Muscle layer of duodenum (tissue), 2 donors: ENCODE data around the gene MACROD1.

Source experiments
- H3K27ac ChIP-seq: one replicate; pipeline ENCODE4 v1.7.0; 2013; ENCODE audit warnings: mild to moderate bottlenecking, low read length
- H3K27me3 ChIP-seq: one replicate; pipeline ENCODE4 v1.7.0; 2013; ENCODE audit warnings: low read depth, mild to moderate bottlenecking, control low read depth, low read length
- H3K36me3 ChIP-seq, 2 donors: one replicate each; pipeline ENCODE4 v1.7.0; 2013; ENCODE audit warnings: low read length in 2 of 2, control low read depth in 1 of 2, mild to moderate bottlenecking in 1 of 2; ENCODE audit not compliant: insufficient read depth in 2 of 2, control insufficient read depth in 1 of 2
- H3K4me1 ChIP-seq, 2 donors: one replicate each; pipeline ENCODE4 v1.7.0; 2013; ENCODE audit warnings: low read length in 2 of 2, mild to moderate bottlenecking in 2 of 2, control low read depth in 1 of 2, moderate library complexity in 1 of 2; ENCODE audit not compliant: insufficient read depth in 2 of 2, control insufficient read depth in 1 of 2
- H3K4me3 ChIP-seq, 2 donors: one replicate each; pipeline ENCODE4 v1.7.0; 2013; ENCODE audit warnings: low read length in 2 of 2, low read depth in 1 of 2, mild to moderate bottlenecking in 1 of 2
- H3K9me3 ChIP-seq, 2 donors: one replicate each; pipeline ENCODE4 v1.7.0; 2013; ENCODE audit warnings: low read length in 2 of 2, control low read depth in 1 of 2, mild to moderate bottlenecking in 1 of 2; ENCODE audit not compliant: control insufficient read depth in 1 of 2
- donor health status: healthy.

The MACROD1 gene

DNA sequence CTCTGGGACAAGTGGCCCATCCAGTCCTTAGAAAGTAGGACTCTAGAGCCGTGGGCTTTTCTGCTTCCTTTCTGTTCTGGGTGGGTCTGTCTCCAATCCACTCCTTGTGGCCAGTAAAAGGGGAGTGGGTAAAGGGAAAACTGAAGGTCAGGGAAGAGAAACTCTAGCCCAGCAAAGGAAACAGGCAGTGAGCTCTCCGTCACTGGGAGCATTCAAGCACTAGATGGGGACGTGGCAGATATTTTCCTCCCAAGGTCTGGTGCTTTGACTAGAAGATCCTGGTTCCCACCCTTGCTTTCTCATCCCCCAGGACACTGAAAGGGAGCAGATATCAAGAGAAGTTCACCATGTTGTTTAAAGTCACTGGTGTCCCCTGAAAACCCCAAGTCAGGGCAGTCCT is 42.2 kb downstream of the MACROD1 start:
- Histone ChIP-seq H3K27me3 (no peaks in the 10 kb centered on the region), H3K9me3 (no peaks in the 10 kb centered on the region)

DNA sequence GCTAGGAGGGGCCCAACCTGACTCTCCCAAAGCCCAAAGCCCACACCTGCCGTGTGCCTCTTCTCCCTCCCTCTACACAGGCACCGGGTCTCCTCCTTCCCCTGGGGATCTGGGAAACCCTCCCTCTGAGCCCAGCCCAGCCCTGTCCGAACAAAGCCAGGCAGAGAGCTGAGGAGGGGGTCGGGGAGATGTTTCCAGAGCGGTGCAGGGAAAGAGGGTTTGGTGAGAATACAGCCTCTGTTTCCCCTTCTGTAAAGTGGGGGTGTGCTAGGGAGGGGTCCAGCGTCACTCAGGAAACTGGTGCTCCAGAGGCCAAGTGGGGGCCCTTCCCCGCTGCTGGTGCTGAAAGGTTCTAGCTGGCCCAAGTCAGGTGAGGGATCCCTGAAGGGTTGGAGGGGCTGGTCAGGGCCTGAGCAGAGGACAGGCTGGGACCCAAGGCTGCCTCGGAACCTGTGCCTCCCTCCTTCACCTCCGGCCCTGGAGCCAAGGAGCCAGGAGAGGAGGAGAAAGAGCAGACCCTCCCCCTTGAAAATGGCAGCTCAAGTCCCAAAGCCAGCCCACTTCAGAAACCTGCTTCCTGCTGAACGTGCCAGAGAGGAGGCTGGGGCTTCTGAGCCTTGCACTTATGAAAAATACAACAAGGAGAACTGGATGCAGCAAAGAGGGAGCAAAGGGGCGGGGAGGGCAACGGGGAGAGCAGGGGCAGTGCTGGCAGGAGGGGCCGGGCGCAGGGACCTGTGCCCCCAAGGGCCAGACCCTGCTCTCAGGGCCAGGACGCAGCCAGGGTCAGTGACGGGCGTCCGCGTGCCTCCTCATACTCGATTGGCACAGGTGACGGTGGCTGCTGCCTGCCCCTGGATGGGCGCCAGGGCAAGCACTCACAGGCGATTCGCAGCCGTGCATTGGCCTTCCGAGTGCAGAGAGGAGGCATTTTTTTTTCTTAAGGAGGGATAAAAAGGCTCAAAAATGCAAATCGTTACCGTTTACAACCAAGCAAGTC is 43.2 kb downstream of the MACROD1 start:
- Histone ChIP-seq H3K9me3 (no peaks in the 10 kb centered on the region), H3K36me3 (no peaks in the 10 kb centered on the region), H3K27me3 (no peaks in the 10 kb centered on the region), H3K27ac (no peak overlapping the region), H3K4me3 (no peak overlapping the region), H3K4me1 (peaks cover 0 to 5% of the 10 kb centered on the region in 2 donors)

More for the DNA sequence above, 42.2 kb downstream of the MACROD1 start:
- Histone ChIP-seq H3K36me3 (no peaks in the 10 kb centered on the region), H3K27ac (no peak overlapping the region), H3K4me1 (peaks cover 0 to 5% of the 10 kb centered on the region in 2 donors), H3K4me3 (no peak overlapping the region)

DNA sequence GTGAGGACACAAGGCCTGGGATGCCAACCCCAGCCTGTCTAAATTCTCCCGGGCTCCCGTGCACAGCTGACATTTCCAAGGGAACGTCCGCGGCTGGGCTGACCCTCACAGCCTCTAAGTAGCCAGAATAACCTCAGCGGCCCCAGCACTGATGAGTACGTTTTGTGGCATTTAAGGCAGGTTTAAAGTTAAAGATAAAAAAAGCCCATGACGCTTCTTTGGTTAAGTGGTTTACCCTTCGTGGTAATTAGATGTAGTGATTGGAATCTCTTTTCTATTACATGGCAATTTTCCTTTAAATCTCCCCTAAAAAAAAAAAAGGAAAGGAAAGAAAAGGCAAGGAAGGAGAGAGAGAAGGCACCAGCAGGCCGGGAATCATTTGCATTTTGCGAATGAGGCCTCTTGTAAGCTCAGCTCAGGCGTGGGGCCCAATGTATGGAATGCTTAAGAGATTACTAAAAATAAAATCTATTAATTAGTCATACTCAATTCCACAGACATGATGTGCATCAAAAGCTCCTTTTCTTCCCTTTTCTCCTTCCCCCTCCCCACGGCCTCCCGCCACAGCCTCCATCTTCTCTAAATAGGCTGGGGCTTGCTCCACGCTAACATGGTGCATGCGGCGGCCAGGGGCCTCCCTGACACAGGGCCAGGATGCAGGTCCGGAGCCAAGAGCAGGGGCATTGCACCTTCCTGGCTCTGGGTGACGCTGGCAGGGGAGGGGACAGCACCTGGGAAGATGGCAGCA is 44.1 kb downstream of the MACROD1 start:
- Histone ChIP-seq H3K4me3 (no peak overlapping the region), H3K9me3 (no peaks in the 10 kb centered on the region), H3K27me3 (no peaks in the 10 kb centered on the region), H3K36me3 (no peaks in the 10 kb centered on the region), H3K4me1 (peaks cover 0 to 5% of the 10 kb centered on the region in 2 donors), H3K27ac (no peak overlapping the region)

DNA sequence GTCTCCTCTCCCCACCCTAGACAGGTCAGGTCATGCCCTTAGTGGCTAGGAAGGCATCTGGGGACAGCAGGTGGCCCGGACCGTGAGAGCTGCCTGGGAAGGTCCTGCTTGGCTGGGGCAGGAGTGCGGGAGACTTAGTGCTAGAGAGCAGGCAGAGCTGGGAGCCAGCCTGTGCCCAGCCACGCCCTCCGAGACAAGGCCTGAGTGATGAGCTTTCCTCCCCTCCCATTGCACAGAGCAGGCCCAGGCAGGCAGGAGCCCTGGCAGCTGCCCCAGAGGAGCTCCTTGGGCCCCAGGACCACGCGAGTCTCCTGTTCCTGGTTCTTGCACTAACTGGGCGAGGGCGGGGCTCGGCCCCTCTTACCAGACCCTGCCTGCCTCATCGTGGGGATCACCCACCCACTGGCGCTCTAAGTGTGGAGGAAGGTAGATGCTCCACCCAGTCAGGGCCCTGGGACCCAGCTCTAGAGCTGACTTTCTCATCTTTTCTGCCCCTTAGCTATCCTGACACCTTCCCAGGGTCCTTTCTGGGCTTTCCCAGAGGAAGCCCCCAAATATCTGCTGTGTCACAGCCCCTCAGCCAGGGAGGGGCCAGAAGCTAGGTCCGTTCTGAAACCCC is 44.9 kb downstream of the MACROD1 start:
- H3K4me1 ChIP-seq: peaks cover 0 to 5% of the 10 kb centered on the region in 2 donors
- no peak overlapping the region for H3K4me3 ChIP-seq
- no peaks in the 10 kb centered on the region for H3K27me3 ChIP-seq
- no peaks in the 10 kb centered on the region for H3K36me3 ChIP-seq
- H3K27ac ChIP-seq: no peak overlapping the region
- H3K9me3 ChIP-seq: no peaks in the 10 kb centered on the region

DNA sequence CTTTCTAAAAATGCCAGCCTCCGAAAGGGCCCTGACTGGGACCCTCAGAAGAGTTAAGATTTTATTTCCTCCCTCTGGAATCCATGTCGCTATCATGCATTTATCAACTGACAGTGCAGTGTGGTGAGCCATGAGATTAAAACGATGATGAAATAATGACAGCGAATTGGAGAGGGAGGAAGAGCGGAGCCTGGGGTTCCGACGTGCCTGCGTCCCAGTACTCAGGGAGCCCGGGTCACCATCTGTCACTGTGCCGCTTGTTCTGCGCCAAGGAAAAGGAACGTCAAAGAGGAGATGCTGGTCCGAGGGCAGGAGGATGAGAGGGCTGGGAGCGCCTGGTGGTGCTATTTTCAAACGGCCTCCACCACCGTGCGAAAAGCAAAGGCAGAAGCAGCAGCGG is 46.2 kb downstream of the MACROD1 start:
- no peak overlapping the region for H3K27ac ChIP-seq
- H3K4me1 ChIP-seq: peaks cover 0 to 5% of the 10 kb centered on the region in 2 donors
- no peaks in the 10 kb centered on the region for H3K9me3 ChIP-seq
- H3K36me3 ChIP-seq: no peaks in the 10 kb centered on the region
- no peaks in the 10 kb centered on the region for H3K27me3 ChIP-seq
- H3K4me3 ChIP-seq: no peak overlapping the region

DNA sequence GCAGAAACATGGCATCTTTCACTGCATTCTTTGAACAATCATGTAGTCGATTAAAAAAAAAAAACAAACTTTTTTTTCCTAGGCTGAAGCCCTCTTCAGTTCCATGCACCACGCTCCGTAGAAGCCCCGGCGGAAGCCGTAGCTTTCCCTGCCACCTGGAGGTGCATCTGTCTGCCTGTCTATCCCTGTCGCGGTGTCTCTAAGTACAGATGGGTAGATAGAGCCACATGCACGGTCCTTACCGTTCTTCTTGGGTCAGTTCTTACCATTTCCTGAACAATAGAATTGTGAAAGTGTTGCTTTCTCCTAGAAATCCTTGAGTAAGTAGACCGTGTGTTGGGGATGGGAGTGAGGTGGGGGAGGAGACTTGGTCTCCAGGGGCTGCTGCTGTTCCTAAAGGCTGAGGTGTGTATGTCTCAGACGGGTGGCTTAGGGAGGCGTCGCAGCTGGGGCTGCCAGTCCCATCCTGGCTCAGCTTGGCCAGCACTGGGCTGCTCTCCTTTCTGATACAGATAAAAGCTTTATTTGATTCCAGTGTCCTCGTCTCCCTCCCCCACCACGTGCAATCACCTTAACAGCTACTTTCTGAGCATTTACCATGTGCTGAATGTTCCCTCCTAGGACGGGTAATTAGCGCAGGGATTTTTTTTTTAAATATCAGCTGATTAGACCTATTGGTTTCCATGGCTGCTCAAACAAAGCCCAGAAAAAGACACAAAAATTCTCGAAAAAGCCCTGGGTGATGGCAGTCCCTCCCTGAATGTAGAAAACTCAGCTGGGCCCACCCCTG is 46.8 kb downstream of the MACROD1 start:
- Histone ChIP-seq H3K4me1 (peaks cover 0 to 5% of the 10 kb centered on the region in 2 donors), H3K9me3 (no peaks in the 10 kb centered on the region), H3K27me3 (no peaks in the 10 kb centered on the region), H3K36me3 (no peaks in the 10 kb centered on the region), H3K4me3 (no peak overlapping the region), H3K27ac (no peak overlapping the region)

DNA sequence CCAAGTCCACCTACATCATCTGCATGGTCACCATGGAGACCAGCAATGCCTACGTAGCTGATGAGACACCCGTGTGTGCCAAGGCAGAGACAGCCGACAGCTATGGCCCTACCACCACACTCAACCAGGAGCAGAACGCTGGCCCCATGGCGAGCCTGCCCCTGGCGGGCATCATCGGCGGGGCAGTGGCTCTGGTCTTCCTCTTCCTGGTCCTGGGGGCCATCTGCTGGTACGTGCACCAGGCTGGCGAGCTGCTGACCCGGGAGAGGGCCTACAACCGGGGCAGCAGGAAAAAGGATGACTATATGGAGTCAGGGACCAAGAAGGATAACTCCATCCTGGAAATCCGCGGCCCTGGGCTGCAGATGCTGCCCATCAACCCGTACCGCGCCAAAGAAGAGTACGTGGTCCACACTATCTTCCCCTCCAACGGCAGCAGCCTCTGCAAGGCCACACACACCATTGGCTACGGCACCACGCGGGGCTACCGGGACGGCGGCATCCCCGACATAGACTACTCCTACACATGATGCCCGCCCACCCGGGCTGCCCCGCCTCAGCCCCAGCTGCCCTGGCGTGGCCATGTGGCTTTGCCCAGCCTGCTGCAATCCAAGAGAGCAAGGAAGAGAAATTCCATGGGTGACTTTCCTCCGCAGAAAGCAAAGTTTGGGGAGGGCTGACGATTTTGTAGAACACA is 48.0 kb downstream of the MACROD1 start:
- no peak overlapping the region for H3K4me3 ChIP-seq
- peaks cover 0 to under 1% of the 10 kb centered on the region in 2 donors for H3K4me1 ChIP-seq
- H3K36me3 ChIP-seq: no peaks in the 10 kb centered on the region
- H3K27me3 ChIP-seq: no peaks in the 10 kb centered on the region
- H3K9me3 ChIP-seq: no peaks in the 10 kb centered on the region
- H3K27ac ChIP-seq: no peak overlapping the region

DNA sequence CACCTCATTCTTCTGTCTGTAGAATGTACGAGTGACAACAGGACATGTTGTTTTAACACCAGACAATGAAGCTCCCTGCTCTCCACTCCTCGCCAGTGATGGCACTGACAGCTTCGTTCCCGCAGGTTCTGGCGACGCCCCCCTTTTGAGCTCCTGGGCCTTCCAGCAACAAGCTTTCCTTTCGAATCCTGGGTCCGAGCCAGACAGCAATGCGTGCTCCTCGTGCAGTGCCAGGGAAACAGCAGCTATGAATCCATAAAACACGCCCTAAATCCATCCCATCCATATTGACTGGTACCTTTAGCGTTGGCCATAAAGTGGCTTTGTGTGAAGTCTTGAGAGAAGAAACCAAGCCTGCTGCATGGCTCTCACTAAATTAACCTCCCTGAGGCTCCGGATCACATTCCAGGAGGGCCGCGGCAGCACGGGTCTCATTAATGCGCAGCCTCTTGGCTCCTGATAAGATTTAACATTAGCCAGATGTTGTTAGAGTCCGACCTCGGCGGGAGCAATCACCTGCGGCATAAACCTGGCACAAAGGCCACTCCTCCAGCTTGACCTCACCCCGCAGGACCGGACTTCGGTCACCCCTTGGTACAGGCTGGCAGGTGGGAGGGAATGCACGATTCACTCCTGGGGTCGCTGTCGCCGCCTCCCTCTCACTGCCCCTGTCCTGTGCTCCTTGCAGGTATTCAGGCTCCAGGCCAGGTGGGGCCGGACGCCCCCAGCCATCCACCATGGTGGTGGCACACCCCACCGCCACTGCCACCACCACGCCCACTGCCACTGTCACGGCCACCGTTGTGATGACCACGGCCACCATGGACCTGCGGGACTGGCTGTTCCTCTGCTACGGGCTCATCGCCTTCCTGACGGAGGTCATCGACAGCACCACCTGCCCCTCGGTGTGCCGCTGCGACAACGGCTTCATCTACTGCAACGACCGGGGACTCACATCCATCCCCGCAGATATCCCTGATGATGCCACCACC is 50.1 kb downstream of the MACROD1 start:
- Histone ChIP-seq H3K27ac (no peak overlapping the region), H3K4me3 (no peak overlapping the region), H3K36me3 (no peaks in the 10 kb centered on the region), H3K9me3 (no peaks in the 10 kb centered on the region), H3K27me3 (no peaks in the 10 kb centered on the region), H3K4me1 (no peaks in the 10 kb centered on the region)

DNA sequence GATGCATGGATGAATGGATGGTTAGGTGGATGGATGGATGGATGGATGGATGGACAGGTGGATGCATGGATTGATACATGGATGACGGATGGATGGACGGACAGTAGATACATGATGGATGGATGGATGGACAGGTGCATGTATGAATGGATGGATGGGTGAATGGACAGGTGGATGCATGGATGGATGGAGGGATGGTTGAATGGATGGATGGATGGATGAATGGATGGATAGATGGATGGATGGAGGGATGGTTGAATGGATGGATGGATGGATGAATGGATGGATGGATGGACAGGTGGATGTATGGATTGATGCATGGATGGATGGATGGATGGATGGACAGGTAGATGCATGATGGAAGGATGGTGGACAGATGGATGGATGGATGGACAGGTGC is 51.7 kb downstream of the MACROD1 start:
- H3K27ac ChIP-seq: no peak overlapping the region
- H3K4me1 ChIP-seq: no peaks in the 10 kb centered on the region
- H3K36me3 ChIP-seq: no peaks in the 10 kb centered on the region
- no peak overlapping the region for H3K4me3 ChIP-seq
- H3K27me3 ChIP-seq: no peaks in the 10 kb centered on the region
- no peaks in the 10 kb centered on the region for H3K9me3 ChIP-seq

DNA sequence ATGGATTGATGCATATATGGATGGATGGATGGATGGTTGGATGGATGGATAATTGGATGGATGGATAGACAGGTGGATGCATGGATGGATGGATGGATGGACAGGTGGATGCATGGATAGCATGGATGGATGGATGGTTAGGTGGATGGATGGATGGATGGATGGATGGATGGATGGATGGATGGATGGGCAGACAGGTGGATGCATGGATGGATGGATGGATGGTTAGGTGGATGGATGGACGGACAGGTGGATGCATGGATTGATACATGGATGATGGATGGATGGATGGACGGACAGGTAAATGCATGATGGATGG is 52.5 kb downstream of the MACROD1 start:
- Histone ChIP-seq H3K36me3 (no peaks in the 10 kb centered on the region), H3K27me3 (no peaks in the 10 kb centered on the region), H3K4me3 (no peak overlapping the region), H3K4me1 (no peaks in the 10 kb centered on the region), H3K27ac (no peak overlapping the region), H3K9me3 (no peaks in the 10 kb centered on the region)
